GDM1 (cell line): ENCODE measurements around the gene RIN3.

Source experiments
- DNase-seq: peaks from one replicate; lab custom pipeline; 2025; lab: John Stamatoyannopoulos, UW

The RIN3 gene

GRCh38 chr14:92687681-92688433 lies 174.3 kb downstream of the RIN3 start:
- no peak for DNase-seq

- no peak for DNase-seq
These were observed 175.1 kb downstream of the RIN3 start for GRCh38 chr14:92688434-92689375.

- no peak for DNase-seq
These were observed 176.8 kb downstream of the RIN3 start for GRCh38 chr14:92690171-92691011.

- DNase-seq = peak; percentile 36
These were observed 179.2 kb downstream of the RIN3 start for GRCh38 chr14:92692822-92693226.

GRCh38 chr14:92693998-92694795 lies 180.6 kb downstream of the RIN3 start:
- no peak for DNase-seq

GRCh38 chr14:92694807-92695206 lies 181.2 kb downstream of the RIN3 start:
- DNase-seq = no peak

GRCh38 chr14:92695562-92695961 lies 182.0 kb downstream of the RIN3 start:
- DNase-seq = no peak

- DNase-seq = no peak
These were observed 182.8 kb downstream of the RIN3 start for GRCh38 chr14:92696366-92696765.

GRCh38 chr14:92698393-92698792 lies 184.8 kb downstream of the RIN3 start:
- no peak for DNase-seq

GRCh38 chr14:92701826-92702225 lies 188.2 kb downstream of the RIN3 start:
- no peak for DNase-seq

GRCh38 chr14:92702441-92702918 lies 188.9 kb downstream of the RIN3 start:
- peak; percentile 33 for DNase-seq

GRCh38 chr14:92703516-92703915 lies 189.9 kb downstream of the RIN3 start:
- DNase-seq = no peak

GRCh38 chr14:92704036-92704804 lies 190.6 kb downstream of the RIN3 start:
- peak; percentile 60 for DNase-seq

- DNase-seq = no peak
These were observed 191.2 kb downstream of the RIN3 start for GRCh38 chr14:92704821-92705220.

GRCh38 chr14:92706386-92706785 lies 192.8 kb downstream of the RIN3 start:
- no peak for DNase-seq

- DNase-seq = no peak
These were observed 195.9 kb downstream of the RIN3 start for GRCh38 chr14:92709340-92710000.

- no peak for DNase-seq
These were observed 196.4 kb downstream of the RIN3 start for GRCh38 chr14:92710001-92710341.

GRCh38 chr14:92711976-92712653 lies 198.5 kb downstream of the RIN3 start:
- no peak for DNase-seq

GRCh38 chr14:92712654-92713051 lies 199.1 kb downstream of the RIN3 start:
- DNase-seq = no peak
